ENCODE measurements around the gene CYP4V2.

DNA sequence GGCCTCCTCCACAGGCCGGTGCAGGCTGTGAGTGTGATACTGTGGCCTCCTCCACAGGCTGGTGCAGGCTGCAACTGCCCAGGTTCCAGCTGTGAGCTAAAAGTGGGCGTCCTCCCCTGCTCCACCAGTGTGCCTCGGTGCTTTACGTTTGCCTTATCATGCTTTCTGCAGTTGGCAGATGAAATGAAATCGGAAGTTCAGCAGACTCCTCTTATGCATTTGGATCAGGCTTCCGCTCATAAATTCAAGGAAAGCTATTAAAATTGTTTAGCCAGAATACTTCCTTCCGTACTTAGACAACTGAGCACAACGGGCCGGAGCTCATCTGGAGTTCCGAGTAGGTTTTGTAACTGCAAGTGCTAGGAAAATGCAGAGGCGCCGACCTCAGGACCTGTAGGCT lies 12.0 kb downstream of the CYP4V2 start:
- TF ChIP-seq, protein P1, sequence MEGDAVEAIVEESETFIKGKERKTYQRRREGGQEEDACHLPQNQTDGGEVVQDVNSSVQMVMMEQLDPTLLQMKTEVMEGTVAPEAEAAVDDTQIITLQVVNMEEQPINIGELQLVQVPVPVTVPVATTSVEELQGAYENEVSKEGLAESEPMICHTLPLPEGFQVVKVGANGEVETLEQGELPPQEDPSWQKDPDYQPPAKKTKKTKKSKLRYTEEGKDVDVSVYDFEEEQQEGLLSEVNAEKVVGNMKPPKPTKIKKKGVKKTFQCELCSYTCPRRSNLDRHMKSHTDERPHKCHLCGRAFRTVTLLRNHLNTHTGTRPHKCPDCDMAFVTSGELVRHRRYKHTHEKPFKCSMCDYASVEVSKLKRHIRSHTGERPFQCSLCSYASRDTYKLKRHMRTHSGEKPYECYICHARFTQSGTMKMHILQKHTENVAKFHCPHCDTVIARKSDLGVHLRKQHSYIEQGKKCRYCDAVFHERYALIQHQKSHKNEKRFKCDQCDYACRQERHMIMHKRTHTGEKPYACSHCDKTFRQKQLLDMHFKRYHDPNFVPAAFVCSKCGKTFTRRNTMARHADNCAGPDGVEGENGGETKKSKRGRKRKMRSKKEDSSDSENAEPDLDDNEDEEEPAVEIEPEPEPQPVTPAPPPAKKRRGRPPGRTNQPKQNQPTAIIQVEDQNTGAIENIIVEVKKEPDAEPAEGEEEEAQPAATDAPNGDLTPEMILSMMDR (IDR thresholded peaks at IDR 0.05): no peak
- no peak for TF ChIP-seq POLR2A (IDR thresholded peaks at IDR 0.05)
